ENCODE measurements around the gene TAF11L9. TPM values are rescaled to one million over a fixed set of nuclear protein-coding genes. Genes with fewer than 3 reads are reported as not detected.
"Not testable (repeated sequence)": the region's sequence is repeated elsewhere in the genome, so short reads cannot be mapped to it uniquely, and the experiment has no call there.

TAF11L9 gene
- not detected for total RNA-seq

GRCh38 chr5:17594255-17594654 lies at the start of gene TAF11L9:
TAF11L9 (minus strand) TSS chr5:17594394.
- ATAC-seq (ENCODE audit: low read depth); H3K4me1 Mint-ChIP-seq; H3K9me3 Mint-ChIP-seq; H3K4me3 Mint-ChIP-seq; H3K27me3 Mint-ChIP-seq; DNase-seq; H3K27ac Mint-ChIP-seq; POLR2A ChIA-PET; H3K36me3 Mint-ChIP-seq: not testable (repeated sequence)

- Mint-ChIP-seq H3K4me1 (no peaks in the 10 kb centered on the region), H3K9me3 (peaks cover 3% of the 10 kb centered on the region), H3K27ac (no peak within 1 kb of the TSS), H3K27me3 (no peaks in the 10 kb centered on the region), H3K4me3 (no peak within 1 kb of the TSS), H3K36me3 (no peaks in the 10 kb centered on the region)
- no peak for DNase-seq
- no peak for ATAC-seq (ENCODE audit: low read depth)
- POLR2A ChIA-PET, result no interaction called here
Observed at GRCh38 chr5:17634160-17634559, 40.0 kb upstream of the TAF11L9 start, which contains the start of gene TAF11L14. TAF11L14 (plus strand) TSS chr5:17634460.

DNA sequence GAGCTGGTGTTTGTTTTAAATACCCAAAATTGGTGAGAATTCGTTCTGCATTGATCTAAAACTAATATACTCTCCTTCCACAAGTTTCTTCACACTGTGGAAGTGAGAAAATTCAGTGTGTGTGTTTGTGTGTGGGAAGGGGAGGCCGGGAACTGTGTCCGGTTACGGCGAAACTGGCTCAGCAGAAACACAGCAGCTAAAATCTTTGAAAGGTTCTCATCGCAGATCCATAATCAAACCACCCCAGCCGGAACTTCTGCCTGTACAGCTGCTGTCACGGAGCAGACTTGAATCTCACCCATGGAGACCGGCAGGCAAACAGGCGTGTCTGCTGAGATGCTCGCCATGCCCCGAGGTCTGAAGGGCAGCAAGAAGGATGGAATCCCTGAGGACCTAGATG lies 37.6 kb upstream of the TAF11L9 start, which contains the start of gene TAF11L13:
Gene TAF11L13 (plus strand): TSS at position 301 of the 400 bp plus-strand sequence.
- DNase-seq; H3K9me3 Mint-ChIP-seq; ATAC-seq (ENCODE audit: low read depth); POLR2A ChIA-PET; H3K36me3 Mint-ChIP-seq; H3K4me1 Mint-ChIP-seq; H3K27ac Mint-ChIP-seq; H3K27me3 Mint-ChIP-seq; H3K4me3 Mint-ChIP-seq: not testable (repeated sequence)

DNA sequence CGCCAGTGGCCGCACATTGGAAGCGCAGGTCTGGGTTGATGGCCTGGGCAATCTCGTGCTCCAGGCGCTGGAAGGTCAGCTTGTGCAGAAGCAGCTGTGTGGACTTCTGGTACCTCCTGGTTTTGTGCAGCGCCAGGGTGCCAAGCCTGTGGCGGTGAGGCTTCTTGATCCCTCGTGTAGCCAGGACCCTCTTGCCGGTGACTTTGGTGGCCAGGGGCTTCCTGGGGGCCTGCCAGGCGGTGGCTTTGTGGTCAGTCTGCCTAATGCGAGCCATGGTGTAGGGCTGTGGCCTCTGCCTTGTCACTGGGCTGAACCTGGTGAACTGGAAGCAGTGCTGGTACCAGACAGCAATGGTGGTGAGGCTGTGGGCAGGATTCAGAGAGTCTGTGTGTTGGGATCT lies 31.5 kb upstream of the TAF11L9 start:
- no peak for DNase-seq
- Mint-ChIP-seq H3K36me3 (no peaks in the 10 kb centered on the region), H3K4me3 (no peak overlapping the region), H3K27me3 (no peaks in the 10 kb centered on the region), H3K27ac (no peak overlapping the region), H3K4me1 (no peaks in the 10 kb centered on the region), H3K9me3 (no peaks in the 10 kb centered on the region)
- ATAC-seq (ENCODE audit: low read depth), result no peak
- POLR2A ChIA-PET, result no interaction called here

DNA sequence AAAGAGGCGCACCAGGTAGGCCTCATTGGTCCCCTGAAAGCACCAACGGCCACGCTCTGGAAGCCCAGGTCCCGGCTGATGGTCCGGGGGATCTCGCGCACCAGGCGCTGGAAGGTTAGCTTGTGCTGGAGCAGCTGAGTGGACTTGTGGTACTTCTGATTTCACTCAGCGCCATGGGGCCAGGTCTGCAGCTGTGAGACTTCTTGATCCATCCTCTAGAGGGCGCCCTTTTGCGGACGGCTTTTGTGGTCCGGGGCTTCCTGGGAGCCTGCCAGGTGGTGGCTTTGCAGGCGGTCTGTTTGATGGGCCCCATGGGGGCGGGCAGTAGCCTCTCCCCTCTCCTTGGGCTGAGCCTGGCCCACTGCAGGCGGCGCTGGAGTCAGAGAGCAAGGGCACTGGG lies 26.4 kb upstream of the TAF11L9 start:
- Mint-ChIP-seq H3K27ac (no peak overlapping the region), H3K4me1 (no peaks in the 10 kb centered on the region), H3K27me3 (no peaks in the 10 kb centered on the region), H3K9me3 (no peaks in the 10 kb centered on the region), H3K4me3 (no peak overlapping the region), H3K36me3 (no peaks in the 10 kb centered on the region)
- POLR2A ChIA-PET, result no interaction called here
- ATAC-seq (ENCODE audit: low read depth), result no peak
- no peak for DNase-seq

GRCh38 chr5:17619354-17619753 lies 25.2 kb upstream of the TAF11L9 start:
- H3K4me1 Mint-ChIP-seq, result no peaks in the 10 kb centered on the region
- no peaks in the 10 kb centered on the region for H3K36me3 Mint-ChIP-seq
- POLR2A ChIA-PET, result no interaction called here
- H3K27me3 Mint-ChIP-seq, result no peaks in the 10 kb centered on the region
- ATAC-seq (ENCODE audit: low read depth), result no peak
- H3K9me3 Mint-ChIP-seq, result peaks cover 2% of the 10 kb centered on the region
- H3K4me3 Mint-ChIP-seq, result no peak overlapping the region
- no peak for DNase-seq
- H3K27ac Mint-ChIP-seq, result no peak overlapping the region

DNA sequence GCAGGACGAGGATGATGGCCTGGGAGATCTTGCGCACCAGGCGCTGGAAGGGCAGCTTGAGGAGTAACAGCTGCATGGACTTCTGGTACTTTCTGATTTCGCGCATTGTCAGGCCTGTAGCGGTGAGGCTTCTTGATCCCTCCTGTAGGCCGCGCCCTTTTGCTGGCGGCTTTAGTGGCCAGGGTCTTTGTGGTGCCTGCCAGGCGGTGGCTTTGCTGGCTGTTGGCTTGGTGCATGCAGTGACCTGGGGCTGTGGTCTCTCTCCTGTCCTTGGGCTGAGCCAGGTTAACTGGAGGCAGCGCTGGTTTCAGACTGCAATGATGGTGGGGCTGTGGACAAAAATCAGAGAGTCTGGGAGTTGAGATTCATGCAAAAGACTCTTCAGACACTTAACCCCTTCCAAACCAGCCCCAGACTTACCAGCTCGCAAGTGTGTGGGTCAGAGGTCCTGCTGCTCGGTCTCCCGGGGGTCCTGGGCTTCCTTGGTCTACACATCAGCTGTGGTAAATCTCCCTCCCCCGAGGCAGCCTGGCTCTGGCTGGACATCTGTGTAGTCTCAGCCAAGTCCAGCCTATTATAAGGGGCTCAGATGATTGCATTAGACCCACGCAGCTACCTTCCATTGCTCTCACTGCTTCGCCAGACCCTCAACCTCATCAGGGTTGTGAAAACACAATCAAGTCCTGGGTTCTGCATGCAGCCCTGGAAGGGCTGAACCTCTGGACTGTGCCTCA lies 20.8 kb upstream of the TAF11L9 start:
- no peaks in the 10 kb centered on the region for H3K4me1 Mint-ChIP-seq
- H3K27me3 Mint-ChIP-seq, result no peaks in the 10 kb centered on the region
- peaks cover 7% of the 10 kb centered on the region for H3K9me3 Mint-ChIP-seq
- H3K36me3 Mint-ChIP-seq, result no peaks in the 10 kb centered on the region
- no peak overlapping the region for H3K4me3 Mint-ChIP-seq
- H3K27ac Mint-ChIP-seq, result no peak overlapping the region
- DNase-seq (no peak), ATAC-seq (ENCODE audit: low read depth) (no peak)
- POLR2A ChIA-PET, result no interaction called here

- H3K4me1 Mint-ChIP-seq; DNase-seq; H3K27ac Mint-ChIP-seq; POLR2A ChIA-PET; ATAC-seq (ENCODE audit: low read depth); H3K27me3 Mint-ChIP-seq; H3K36me3 Mint-ChIP-seq; H3K4me3 Mint-ChIP-seq: not testable (repeated sequence)
- peaks cover 14% of the 10 kb centered on the region for H3K9me3 Mint-ChIP-seq
Observed at GRCh38 chr5:17610092-17610491, 15.9 kb upstream of the TAF11L9 start, which contains the start of gene TAF11L12. TAF11L12 (plus strand) TSS chr5:17610392.

- H3K36me3 Mint-ChIP-seq; DNase-seq; POLR2A ChIA-PET; ATAC-seq (ENCODE audit: low read depth); H3K4me1 Mint-ChIP-seq; H3K27me3 Mint-ChIP-seq; H3K27ac Mint-ChIP-seq; H3K4me3 Mint-ChIP-seq: not testable (repeated sequence)
- H3K9me3 Mint-ChIP-seq, result peaks cover 10% of the 10 kb centered on the region
Observed at GRCh38 chr5:17607461-17607860, 13.3 kb upstream of the TAF11L9 start.

GRCh38 chr5:17604951-17605350 lies 10.8 kb upstream of the TAF11L9 start:
- DNase-seq, result no peak
- no peak for ATAC-seq (ENCODE audit: low read depth)
- H3K27me3 Mint-ChIP-seq, result no peaks in the 10 kb centered on the region
- H3K4me1 Mint-ChIP-seq, result no peaks in the 10 kb centered on the region
- POLR2A ChIA-PET, result no interaction called here
- no peak overlapping the region for H3K4me3 Mint-ChIP-seq
- peaks cover 11% of the 10 kb centered on the region for H3K9me3 Mint-ChIP-seq
- H3K36me3 Mint-ChIP-seq, result no peaks in the 10 kb centered on the region
- H3K27ac Mint-ChIP-seq, result no peak overlapping the region

DNA sequence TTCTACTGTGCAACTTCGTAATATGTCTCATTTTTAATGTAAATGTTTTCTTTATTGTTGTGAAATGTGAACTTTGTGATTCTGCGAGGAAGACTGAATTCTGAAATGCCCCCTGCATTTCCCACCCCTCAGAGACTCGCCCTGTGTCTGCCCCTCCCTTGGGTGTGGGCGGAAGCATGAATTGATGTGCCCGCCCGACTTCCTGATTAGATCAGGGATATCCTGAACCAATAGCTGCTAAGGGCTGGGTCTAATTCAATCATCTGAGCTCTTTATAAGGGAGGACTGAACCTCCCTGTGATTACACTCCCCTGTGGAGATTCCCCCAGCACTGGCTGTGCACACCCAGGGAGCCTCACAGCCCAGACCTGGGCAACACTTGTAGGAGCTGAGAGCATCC lies 9.7 kb upstream of the TAF11L9 start, which contains the start of gene TAF11L11:
Gene TAF11L11 (plus strand): TSS at position 304 of the 400 bp plus-strand sequence.
- H3K27ac Mint-ChIP-seq; POLR2A ChIA-PET; H3K4me1 Mint-ChIP-seq; H3K4me3 Mint-ChIP-seq; H3K27me3 Mint-ChIP-seq; ATAC-seq (ENCODE audit: low read depth); DNase-seq; H3K36me3 Mint-ChIP-seq: not testable (repeated sequence)
- H3K9me3 Mint-ChIP-seq, result peaks cover 12% of the 10 kb centered on the region

GRCh38 chr5:17597728-17598127 lies 3.5 kb upstream of the TAF11L9 start, which contains the start of gene TAF11L10:
TAF11L10 (minus strand) TSS chr5:17597828.
- H3K36me3 Mint-ChIP-seq; ATAC-seq (ENCODE audit: low read depth); H3K27ac Mint-ChIP-seq; H3K9me3 Mint-ChIP-seq; H3K4me3 Mint-ChIP-seq; DNase-seq; H3K4me1 Mint-ChIP-seq; POLR2A ChIA-PET; H3K27me3 Mint-ChIP-seq: not testable (repeated sequence)

- ATAC-seq (ENCODE audit: low read depth); H3K4me3 Mint-ChIP-seq; POLR2A ChIA-PET; DNase-seq; H3K27me3 Mint-ChIP-seq; H3K4me1 Mint-ChIP-seq; H3K27ac Mint-ChIP-seq; H3K9me3 Mint-ChIP-seq; H3K36me3 Mint-ChIP-seq: not testable (repeated sequence)
Observed at GRCh38 chr5:17590860-17591259, 3.3 kb downstream of the TAF11L9 start, which contains the start of gene TAF11L8. TAF11L8 (minus strand) TSS chr5:17590960.

DNA sequence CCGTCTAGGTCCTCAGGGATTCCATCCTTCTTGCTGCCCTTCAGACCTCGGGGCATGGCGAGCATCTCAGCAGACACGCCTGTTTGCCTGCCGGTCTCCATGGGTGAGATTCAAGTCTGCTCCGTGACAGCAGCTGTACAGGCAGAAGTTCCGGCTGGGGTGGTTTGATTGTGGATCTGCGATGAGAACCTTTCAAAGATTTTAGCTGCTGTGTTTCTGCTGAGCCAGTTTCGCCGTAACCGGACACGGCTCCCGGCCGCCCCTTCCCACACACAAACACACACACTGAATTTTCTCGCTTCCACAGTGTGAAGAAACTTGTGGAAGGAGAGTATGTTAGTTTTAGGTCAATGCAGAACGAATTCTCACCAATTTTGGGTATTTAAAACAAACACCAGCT lies 8.5 kb downstream of the TAF11L9 start, which contains the start of gene TAF11L7:
Gene TAF11L7 (minus strand): TSS at position 101 of the 400 bp plus-strand sequence.
- H3K36me3 Mint-ChIP-seq; POLR2A ChIA-PET; ATAC-seq (ENCODE audit: low read depth); H3K9me3 Mint-ChIP-seq; DNase-seq; H3K27ac Mint-ChIP-seq; H3K4me1 Mint-ChIP-seq; H3K4me3 Mint-ChIP-seq; H3K27me3 Mint-ChIP-seq: not testable (repeated sequence)
